GM12872 (cell line): Measurements from ENCODE around the gene YIF1B.

Experiments
- TF ChIP-seq, protein P1 (sequence below): IDR thresholded peaks from 3 replicates; pipeline ENCODE4 v1.5.1; 2011; ENCODE audit warnings: low read depth, mild to moderate bottlenecking, low read length, moderate library complexity; ENCODE audit not compliant: insufficient read depth

YIF1B gene

DNA sequence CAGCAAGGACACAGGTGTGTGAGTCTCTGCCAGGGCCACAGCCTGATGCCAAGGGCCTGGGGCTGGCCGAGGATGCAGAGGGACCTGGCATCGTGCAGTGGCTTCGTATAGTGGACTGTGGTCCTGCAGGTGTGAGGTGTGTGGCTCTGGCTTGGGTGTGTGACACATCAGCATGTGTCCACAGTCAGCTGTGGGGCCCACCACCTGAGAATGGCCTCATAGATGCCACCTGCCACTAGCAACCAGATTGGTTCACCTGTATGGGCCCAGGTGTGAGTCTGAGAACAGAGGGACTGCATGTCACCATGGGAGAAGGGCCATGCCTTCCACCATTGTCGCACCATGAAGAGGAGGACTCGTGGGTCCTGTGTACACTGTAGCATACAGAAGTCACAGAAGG lies 62.0 kb downstream of the YIF1B start:
- TF ChIP-seq, protein P1, sequence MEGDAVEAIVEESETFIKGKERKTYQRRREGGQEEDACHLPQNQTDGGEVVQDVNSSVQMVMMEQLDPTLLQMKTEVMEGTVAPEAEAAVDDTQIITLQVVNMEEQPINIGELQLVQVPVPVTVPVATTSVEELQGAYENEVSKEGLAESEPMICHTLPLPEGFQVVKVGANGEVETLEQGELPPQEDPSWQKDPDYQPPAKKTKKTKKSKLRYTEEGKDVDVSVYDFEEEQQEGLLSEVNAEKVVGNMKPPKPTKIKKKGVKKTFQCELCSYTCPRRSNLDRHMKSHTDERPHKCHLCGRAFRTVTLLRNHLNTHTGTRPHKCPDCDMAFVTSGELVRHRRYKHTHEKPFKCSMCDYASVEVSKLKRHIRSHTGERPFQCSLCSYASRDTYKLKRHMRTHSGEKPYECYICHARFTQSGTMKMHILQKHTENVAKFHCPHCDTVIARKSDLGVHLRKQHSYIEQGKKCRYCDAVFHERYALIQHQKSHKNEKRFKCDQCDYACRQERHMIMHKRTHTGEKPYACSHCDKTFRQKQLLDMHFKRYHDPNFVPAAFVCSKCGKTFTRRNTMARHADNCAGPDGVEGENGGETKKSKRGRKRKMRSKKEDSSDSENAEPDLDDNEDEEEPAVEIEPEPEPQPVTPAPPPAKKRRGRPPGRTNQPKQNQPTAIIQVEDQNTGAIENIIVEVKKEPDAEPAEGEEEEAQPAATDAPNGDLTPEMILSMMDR: no peak
